ENCODE data around the gene SMG6.

SMG6 gene

DNA sequence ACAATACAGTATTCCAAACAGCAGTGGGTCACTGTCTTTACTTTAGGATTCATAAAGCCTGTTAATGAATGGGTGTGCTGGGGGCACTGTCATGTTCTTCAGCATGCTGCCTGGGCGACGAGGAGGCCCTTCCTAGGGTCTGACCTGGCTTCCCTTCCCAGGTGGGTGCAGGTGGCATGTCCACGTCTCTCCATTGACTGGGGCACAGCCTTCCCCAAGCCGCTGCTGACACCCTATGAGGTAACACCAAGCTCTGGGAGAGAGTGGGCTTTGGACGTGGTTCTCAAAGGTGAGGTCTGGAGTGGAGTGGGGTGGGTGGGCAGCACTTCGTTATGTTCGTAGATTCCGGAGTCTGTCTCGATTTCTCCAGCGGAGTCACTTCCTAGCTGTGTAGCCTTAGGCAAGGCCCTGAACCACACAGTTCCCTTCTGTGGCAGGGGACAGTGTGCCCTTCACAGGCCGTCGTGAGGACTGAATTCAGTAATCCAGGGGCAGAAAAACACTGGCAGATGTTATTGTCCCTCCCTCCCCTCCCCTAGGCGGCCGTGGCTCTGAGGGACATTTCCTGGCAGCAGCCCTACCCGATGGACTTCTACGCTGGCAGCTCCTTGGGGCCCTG is 262.5 kb downstream of the SMG6 start:
- DNase-seq, result peak; percentile 98

DNA sequence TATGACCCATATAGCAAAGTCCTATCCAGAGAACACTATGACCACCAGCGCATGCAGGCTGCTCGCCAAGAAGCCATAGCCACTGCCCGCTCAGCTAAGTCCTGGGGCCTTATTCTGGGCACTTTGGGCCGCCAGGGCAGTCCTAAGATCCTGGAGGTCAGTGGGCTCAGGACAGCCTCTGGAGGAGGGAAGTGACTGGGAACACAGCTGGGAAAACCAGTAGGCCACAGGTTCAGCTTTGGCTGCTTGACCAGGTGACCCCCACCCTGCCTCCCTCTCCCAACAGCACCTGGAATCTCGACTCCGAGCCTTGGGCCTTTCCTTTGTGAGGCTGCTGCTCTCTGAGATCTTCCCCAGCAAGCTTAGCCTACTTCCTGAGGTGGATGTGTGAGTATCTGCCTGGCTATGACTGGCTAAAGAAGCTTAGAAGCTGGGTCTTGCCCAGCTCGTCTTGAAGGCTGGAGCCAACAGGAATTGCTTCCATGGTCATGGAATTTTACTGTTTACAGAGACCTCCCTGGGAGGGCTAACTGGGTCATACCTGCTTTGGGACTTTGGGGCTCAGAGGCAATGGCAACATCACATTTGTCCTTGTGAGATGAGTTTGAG is 263.3 kb downstream of the SMG6 start:
- peak; percentile 60 for DNase-seq

DNA sequence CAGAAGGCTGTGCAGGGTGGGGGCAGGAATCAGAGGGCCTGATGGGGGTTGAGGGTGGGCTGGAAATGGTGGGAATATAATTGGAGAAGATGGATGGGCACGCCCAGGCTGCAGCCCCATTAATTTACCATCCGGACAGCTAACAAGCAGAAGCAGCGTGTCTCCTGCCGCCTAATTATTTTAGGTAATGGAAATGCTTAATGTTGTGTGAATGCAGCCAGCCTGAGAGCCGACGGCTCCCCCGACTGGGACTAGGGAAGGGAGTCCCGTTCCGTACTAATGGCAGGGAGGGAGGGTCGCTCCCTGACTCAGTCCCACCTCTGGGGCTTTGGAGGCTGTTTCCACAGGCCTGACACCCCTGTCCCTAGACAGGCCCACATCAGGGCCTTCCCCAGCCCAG is 266.4 kb downstream of the SMG6 start:
- DNase-seq, result no peak

DNA sequence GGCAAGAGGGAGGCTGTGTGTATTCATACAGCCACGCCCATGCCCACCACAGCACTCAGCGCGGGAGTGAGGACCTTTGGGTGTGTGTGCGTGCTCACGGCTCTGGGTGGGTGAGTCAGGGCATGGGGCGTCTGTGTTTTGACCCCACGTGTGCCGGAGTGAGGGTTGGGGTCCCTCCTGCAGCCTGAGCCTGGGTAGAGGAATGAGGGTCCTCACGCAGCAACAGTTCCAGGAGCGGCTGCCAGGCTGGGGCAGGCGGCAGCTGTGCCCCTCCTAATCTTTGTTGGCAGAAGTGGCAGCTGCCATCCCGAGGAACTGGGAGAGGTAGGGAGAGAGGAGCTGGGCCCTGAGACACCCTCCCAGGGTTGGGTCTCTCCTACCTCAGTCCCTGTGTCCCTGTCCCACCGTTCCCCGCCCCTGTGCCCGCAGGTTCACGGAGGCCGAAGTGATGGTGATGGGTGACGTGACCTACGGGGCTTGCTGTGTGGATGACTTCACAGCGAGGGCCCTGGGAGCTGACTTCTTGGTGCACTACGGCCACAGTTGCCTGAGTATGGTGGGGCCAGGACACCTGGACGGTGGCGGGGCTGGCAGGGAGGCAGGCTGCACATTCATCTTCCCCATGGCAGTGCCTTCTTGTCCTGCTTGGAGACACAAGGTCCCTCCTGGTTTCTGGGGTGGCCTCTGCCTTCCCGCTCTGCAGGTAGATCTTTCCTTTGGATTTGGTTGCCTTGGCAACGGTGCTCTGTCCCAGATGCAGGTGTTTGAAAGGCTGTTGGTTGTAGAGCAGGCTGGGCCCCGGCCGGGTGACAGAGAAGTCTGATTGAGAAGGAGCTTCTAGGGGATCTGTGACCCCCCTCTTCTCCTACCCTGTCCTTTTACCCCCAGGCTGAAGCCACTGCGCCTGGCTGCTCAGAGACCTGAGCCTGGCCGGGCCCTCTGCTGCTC is 267.8 kb downstream of the SMG6 start:
- DNase-seq, result no peak

DNA sequence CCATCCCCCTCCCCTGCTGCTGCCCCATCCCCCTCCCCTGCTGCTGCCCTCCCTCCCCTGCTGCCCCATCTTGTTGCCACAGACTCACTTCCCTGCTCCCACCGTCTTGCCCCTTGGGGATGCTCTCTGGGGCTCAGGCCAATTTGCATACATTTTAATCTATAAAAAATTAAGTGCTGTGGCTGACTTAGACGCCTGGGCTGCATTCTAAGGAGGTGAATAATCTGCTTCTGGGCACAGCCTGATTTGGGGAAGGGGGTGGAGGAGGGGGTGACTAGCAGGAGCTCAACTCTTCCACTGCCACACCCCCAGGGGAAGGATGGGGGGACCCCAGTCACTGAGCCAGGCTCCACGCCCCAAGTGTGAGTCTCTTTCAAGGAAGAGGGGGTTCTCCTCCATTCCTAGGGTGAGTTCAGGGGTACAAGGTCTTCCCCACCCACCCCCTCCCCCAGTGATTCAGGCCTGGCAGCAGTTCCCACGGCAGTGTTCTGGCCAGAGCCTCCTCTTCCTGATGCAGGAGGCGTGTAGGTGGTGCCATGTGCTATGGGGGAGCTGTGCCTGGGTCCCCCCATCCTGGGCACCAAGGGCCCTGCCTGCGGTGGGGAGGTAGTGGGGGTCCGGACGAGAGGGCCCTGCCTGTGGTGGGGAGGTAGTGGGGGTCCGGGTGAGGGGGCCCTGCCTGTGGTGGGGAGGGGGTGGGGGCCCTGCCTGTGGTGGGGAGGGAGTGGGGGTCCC is 268.6 kb downstream of the SMG6 start:
- peak; percentile 55 for DNase-seq

DNA sequence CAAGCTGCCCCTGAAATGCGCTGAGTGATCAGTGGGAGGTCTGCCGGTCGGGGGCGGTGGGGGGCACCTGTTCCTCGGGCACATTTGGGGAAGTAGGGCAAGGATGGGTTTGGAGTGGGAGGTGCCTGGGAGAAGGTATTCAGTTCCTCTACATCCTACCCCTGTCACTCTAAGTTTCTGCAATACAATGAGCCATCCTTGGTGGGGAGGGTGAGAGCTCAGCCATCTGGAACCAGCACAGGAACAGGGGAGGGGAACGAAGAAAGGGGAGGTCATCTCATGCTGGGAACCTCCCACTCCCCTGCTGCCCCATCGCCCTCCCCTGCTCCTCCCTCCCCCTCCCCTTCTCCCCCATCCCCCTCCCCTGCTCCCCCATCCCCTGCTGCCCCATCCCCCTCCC is 269.4 kb downstream of the SMG6 start:
- DNase-seq, result peak; percentile 84

DNA sequence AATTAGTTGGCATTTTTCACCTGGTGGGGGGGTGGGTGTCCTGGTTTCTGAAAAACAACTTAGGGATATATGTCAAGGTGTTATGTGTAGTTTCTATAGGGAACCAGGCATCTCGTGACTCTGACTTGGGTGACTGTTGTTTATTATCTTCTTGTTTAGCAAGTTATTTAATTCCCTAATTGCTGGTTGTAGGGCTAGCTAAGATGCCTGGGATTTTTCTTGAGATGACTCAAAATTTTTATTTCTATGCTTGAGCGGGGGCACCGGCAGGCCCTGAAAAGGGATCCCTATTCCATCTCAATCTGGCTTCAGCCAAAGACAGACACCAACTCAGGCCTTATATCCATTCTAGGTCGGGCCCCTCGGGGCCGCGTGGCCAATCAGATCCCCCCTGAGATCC is 270.4 kb downstream of the SMG6 start:
- DNase-seq, result no peak

DNA sequence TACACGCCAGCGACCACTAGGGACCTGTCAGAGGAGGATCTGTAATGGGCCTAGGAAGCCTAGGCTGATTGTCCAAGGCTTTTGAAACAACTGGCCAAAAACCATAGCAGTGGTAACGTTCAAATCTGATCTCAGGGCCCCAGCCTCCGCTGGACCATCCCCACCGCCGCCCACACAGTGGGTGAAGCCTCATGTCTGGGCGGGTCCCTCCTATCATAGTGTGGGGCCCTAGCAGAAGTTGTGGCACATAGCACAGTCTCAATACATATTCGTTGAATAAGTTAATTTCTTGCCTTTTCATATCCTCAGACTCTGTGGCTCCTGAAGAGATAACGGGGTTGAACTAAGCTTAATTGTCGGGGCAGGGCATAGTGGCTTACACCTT is 272.8 kb downstream of the SMG6 start:
- no peak for DNase-seq

DNA sequence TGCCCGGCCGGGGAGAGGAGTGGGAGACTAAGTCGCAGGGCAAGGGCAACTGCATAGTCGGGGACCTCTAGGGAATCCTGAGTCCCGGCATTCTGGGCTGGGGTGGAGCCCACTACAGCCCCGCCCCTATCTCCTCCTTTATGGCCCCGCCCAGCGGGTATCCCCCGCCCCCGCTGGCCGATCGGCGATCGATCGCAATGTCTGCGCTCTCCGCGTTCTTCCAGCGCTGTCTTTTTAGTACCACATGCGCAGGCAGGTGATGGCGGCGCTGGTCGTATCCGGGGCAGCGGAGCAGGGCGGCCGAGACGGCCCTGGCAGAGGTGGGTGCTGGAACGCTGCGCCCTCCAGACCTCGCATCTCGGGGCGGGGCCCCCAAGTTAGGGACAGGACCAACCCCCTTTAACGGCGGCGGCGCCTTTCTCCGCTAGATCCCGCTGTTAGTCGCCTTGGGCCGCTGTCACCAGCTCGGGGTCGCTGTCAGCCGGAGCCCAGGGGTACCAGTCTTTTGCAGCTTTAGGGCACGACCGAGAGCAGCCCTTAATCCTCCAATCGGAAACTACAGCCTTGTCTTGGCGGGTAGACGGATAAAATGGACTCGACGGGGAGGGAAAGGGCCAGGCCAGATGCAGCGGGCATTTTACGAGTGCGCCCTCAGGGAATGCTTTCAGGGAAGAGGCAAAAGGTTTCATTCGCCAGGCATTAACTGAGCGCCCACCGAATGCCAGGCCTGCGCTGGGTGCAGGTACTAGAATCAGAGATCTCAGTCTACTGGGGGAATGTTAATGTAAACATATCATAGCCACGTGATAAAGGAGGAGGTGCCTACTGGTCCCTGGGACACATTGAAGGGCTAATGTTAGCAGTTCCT is 273.4 kb downstream of the SMG6 start, which contains the start of gene DPH1:
DPH1 (plus strand) TSS at position 243 of the 868 bp plus-strand sequence; CDS start at position 260, 17 bp downstream.
- peak; percentile 98 for DNase-seq

DNA sequence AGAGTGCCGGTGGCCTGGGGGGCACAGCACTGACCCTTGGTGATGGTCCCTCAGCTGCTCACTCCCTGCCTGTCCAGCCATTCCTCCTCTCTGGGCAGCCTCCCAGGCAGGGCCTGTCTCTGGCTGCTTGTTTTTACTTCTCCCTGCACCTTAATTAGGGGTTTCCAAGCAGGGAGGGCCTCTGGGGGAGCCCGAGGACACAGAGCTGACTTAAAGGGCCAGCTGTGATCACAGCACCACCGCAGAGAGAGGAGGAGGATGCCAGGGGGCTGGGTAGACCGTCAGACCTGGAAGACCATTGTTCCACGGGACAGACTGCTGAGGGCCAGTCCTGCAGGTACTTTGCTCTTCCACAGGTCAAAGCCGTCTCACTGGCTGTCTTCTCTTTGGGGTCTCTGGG is 274.8 kb downstream of the SMG6 start:
- peak; percentile 51 for DNase-seq

DNA sequence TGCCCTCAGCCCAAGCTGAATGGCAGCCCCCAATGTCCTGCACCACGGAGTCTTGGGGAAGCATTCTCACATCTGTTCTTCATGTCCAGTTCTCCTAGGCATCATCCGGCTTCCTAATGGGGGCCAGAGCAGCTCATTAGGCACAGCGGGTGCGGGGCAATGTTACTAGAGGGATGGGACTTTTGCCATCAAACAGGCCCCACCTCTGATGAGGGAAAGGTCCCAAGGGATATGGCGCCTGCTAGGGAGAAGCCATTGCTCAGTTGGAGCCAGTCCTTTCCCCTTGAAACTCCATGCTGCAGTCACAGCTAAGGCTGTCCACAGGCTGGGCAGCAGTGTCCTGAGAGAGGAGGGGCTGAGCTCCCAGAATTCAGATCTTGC is 275.4 kb downstream of the SMG6 start:
- peak; percentile 56 for DNase-seq

DNA sequence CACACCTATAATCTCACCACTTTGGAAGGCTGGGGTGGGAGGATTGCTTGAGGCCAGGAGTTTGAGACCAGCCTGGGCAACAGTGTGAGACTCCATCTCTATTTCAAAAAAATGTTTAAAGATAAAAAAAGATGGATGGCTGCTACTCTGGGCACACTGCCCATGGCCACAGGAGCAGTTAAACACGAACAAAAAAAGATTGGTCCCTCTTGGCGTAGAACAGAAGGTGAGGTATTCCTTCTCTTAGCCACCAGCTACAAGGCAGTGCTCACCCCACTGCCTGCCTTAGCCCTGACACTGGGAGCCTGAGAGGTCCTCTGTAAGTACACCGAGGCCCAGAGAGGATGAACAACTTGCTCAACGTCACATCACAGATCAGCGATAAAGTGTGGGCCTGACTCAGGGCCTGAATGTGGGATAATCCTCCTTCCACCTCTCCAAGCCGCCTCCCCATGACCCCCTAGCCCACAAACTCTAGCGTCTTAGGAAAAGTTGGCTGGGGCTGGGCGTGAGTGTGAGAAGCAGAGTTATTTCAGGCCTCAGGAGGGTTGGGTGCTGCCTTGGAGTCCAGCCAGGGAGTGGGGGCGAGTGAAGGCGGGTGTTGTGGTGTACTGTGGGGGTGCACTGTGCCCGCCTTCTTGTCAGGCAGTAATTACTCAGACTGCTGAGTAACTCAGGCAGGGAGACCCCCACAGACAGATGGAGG is 275.9 kb downstream of the SMG6 start:
- no peak for DNase-seq

DNA sequence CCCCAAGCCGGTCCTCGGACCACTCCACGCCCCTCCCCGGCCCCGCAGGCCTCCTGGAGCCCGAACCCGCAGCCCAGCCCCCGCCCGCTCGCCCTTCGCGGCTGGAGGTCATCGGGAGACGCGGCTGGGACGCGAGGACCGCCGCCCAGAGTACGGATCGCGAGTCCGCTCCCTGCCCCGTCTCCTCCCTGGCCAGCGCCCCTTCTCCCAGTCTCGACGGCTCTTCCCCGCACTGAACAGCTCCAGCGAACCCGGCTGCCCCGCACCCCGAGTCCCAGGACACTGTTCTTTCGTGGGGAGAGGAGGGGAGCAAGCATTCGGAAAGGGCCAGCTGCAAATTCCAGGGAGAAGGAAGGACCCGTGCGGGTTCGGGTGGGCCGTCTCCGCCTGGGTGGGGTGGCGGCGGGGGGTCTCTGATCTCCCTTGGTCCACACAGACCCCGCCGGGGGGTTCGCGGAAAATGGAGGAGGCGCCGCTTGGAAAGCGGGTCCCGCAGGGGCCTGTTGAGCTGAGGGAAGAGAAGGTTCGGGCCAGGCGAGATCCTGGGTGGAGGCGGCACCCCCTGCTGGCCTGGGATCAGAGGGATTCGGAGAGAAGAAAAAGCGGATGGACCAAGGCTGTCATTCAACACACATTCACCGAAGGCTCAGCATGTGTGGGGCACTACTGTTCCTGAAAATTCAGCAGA is 277.8 kb downstream of the SMG6 start:
- DNase-seq, result peak; percentile 95

DNA sequence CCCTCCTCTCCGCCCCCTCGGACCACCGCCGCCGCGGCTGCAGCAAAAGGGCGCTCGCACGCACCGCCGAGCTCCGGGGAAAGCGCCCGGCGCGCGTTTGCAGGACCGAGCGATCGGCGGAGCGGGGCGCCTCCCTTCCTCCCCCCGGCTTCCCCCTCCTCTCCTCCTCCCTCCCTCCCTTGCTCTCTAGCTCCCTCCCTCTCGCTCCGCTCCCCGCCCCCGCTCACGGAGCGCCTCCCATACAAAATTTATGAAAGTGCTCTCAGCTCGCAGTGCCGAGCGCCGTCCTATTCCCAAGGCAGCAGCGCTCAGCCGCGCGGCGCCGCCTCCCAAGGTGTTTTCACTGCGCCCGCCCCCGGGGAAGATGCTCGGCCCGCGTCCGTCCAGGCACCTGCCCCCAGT is 278.4 kb downstream of the SMG6 start, which contains the start of gene RTN4RL1:
RTN4RL1 (minus strand) TSS at position 115 of the 402 bp plus-strand sequence. CDS start 469 bp downstream, outside the sequence.
- peak; percentile 95 for DNase-seq

DNA sequence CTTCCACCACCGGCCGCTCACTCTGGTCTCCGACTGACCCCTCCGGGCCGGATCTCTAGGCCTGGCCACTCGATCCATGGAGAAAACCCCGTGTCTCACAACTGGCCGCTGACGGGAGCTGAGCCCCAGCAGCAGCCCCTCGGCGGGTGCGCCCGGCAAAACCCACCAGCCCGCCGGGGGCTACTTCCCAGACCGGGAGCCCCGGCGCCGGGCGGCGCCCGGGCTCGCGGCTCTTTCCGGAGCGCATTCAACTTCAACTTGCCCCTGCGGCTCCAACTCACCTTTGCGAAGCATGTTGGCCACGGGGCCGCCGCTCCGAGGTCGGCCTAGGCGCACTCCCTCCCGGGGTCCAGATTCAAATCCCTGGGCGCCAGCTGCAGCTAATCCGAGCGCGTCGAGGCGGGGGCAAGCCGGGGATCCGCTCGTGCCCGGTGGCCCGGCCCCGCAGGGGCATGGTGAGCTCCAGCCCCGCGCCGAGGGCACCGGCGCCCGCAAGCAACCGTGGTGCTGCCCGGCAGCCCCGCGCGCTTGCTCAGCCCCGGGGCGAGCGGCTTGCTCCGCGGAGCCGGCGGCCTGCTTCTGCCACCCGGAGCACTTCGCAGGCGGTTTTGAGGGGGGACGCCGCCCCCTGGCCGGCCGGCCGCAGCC is 278.9 kb downstream of the SMG6 start:
- DNase-seq, result peak; percentile 60

DNA sequence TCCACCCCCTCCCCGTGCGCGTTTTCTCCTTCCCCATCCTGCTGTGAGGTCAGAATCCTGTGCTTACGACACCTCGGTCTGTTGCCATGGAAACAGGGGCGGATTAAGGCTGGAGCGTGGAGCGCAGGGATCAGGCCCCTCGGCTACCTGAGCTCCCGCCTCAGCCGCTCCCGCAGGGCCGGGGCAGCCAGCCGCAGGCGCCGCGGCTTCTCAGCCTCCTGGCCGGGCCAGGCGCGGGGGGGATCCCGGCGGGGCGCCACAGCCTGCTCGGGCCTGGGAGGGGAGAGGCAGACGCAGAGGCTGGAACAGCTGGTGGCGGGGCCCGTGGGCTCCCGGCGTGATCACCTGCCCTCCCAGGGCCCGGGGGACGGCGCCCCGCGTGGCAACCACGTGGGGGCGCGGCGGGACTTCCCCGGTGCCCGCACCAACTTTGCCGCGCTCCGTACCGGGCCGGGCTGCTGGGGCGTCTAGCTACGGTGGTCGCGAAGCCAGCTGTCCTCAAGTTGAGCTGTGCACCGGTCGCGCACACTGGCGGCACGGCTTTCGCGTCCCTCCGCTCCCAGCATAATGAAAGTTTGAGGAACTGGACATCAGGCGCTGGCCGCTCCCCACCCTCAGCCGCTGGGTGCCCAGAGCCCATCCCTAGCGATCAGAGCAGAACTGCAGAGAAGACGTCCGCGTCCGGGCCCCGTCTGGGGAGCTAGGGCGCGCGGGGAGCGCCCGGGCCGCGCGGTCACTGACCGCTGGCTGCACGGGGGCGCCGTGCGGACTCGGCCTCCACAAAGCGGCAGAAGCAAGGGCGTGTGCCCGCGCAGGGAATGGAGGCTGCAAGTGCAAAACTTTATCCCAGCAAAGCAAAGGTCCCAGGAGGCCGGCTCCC is 279.7 kb downstream of the SMG6 start:
- peak; percentile 94 for DNase-seq

DNA sequence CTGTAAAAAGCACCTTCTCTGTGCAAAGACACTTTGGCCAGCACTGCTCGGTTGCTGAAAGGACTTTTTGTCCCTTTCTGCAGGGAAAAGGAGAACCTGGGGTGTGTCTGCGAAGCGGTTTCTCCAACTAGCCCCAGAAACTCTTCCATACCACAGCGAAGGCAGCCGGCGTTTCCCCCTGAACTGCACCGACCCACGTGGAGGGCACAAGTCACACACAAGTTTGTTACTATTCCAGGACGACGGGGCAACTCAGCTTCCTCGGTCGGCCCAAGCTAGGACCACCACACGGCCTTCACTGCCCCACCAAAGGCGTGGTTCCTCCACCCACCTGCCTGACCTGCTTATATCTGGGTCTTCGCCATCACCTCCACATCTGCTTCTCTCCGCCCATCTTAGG is 280.3 kb downstream of the SMG6 start:
- no peak for DNase-seq

DNA sequence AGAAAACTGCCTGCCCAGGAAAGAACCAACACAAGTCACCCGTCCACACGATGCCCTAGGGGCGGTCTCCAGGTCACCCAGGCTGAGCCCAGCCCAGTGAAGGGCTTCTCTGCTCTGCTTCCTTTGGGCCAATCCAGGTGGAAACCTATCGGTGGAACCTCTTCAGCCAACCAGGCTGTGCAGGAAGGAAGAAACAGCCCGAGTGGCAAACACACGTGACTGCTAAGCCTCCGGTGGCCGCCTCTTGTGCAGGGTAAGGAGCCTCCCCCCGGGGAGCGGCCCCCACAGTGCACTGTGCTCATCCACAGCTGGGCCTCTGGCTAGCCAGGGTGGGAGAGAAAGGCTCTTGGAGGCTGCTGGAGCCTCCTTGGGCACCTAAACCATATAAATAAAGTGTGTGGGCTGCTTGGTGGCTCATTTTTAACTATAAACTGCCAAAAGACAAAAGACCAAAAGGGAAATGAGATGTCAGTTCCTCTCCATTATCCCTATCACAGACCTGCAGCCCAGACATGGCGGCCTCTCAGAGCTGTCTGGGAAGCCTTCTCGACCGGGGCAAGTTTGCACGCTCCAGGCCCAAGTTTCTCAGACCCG is 280.8 kb downstream of the SMG6 start:
- no peak for DNase-seq

DNA sequence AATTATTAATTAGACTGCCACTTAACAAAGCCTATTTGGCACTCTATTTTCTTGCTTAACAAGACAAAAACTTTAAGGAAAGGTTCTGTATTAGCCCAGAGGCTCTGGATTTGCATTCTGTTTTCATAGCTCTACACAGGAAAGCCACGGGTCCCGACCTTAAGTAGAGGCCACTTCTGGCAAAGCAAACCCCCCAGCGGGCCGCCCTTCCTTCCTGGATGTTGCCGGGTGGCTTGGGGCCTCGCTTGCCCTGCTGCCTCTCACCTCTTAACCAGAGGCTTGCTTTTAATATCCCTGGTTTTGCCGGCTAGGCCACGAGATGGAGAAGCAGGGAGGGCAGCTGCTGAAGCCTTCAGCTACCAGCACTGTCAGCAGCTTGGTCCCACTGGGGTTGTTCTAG is 282.9 kb downstream of the SMG6 start:
- no peak for DNase-seq
